GM12878 (cell line): ENCODE data around the gene DCAF4L1.

Source experiments
- TF ChIP-seq, protein P1 (sequence below), 3 experiments: IDR thresholded peaks in 2 of 3; conservative IDR thresholded peaks in 1 of 3; 2 replicates each; pipeline ENCODE4 v1.5.1; 2011; ENCODE audit warnings: low read depth in 3 of 3, low read length in 3 of 3, mild to moderate bottlenecking in 3 of 3, control low read depth in 2 of 3, moderate library complexity in 2 of 3, inconsistent platforms in 1 of 3, mixed read lengths in 1 of 3; ENCODE audit not compliant: control insufficient read depth in 2 of 3, insufficient read depth in 1 of 3; ENCODE audit errors: extremely low read depth in 1 of 3
- TF ChIP-seq, protein P2 (sequence below): fragments of 450-650 bp; IDR thresholded peaks from 2 replicates; pipeline ENCODE4 v1.6.1; 2016; ENCODE audit warnings: mild to moderate bottlenecking, moderate library complexity, borderline replicate concordance

DNA sequence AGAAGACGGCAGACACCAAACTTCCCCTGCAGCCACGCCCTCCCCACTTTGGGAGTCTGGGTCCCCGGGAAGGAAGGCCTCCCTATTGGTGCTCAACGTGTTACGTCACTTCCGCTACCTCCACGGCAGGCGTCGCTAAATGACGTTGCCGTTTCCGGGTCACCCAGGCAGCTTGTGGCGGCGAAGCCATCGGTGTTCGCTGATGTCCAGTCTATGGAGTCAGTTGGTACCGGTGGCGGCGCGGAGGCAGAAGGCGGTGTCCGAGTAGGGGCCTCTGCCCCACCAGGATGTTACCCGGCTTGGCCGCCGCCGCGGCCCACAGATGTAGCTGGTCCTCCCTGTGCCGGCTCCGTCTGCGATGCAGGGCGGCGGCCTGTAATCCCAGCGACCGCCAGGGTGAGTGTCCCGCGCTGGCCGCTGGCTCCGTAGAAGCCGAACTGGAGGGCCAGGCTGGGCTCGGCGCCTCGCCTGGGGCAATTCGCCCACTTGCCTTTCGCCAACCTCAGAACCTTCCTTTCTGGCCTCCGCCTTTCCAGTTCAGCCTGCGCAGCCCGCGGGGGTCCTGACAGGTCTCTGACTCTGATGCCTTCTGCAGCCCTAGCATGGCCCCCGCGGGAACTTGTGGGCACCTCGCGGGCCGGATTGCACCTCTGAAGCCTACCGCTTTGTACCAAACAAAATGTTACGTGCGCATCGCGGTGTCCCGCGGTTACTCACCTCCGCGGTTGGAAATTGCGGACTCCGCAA lies 9.0 kb downstream of the DCAF4L1 start, which contains the start of gene SLC30A9:
- TF ChIP-seq, protein P1, sequence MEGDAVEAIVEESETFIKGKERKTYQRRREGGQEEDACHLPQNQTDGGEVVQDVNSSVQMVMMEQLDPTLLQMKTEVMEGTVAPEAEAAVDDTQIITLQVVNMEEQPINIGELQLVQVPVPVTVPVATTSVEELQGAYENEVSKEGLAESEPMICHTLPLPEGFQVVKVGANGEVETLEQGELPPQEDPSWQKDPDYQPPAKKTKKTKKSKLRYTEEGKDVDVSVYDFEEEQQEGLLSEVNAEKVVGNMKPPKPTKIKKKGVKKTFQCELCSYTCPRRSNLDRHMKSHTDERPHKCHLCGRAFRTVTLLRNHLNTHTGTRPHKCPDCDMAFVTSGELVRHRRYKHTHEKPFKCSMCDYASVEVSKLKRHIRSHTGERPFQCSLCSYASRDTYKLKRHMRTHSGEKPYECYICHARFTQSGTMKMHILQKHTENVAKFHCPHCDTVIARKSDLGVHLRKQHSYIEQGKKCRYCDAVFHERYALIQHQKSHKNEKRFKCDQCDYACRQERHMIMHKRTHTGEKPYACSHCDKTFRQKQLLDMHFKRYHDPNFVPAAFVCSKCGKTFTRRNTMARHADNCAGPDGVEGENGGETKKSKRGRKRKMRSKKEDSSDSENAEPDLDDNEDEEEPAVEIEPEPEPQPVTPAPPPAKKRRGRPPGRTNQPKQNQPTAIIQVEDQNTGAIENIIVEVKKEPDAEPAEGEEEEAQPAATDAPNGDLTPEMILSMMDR (IDR thresholded peaks at IDR 0.05 in 2 of 3, conservative IDR thresholded peaks at IDR 0.05 in 1 of 3; ENCODE audit: control insufficient read depth in 2 of 3, extremely low read depth in 1 of 3, insufficient read depth in 1 of 3, low read depth in 3 of 3, low read length in 3 of 3), result peak in 2 of 3 experiments; percentile 19 to 36; a peak in 2 of 6 replicates
- TF ChIP-seq, protein P2, sequence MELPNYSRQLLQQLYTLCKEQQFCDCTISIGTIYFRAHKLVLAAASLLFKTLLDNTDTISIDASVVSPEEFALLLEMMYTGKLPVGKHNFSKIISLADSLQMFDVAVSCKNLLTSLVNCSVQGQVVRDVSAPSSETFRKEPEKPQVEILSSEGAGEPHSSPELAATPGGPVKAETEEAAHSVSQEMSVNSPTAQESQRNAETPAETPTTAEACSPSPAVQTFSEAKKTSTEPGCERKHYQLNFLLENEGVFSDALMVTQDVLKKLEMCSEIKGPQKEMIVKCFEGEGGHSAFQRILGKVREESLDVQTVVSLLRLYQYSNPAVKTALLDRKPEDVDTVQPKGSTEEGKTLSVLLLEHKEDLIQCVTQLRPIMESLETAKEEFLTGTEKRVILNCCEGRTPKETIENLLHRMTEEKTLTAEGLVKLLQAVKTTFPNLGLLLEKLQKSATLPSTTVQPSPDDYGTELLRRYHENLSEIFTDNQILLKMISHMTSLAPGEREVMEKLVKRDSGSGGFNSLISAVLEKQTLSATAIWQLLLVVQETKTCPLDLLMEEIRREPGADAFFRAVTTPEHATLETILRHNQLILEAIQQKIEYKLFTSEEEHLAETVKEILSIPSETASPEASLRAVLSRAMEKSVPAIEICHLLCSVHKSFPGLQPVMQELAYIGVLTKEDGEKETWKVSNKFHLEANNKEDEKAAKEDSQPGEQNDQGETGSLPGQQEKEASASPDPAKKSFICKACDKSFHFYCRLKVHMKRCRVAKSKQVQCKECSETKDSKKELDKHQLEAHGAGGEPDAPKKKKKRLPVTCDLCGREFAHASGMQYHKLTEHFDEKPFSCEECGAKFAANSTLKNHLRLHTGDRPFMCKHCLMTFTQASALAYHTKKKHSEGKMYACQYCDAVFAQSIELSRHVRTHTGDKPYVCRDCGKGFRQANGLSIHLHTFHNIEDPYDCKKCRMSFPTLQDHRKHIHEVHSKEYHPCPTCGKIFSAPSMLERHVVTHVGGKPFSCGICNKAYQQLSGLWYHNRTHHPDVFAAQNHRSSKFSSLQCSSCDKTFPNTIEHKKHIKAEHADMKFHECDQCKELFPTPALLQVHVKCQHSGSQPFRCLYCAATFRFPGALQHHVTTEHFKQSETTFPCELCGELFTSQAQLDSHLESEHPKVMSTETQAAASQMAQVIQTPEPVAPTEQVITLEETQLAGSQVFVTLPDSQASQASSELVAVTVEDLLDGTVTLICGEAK, result peak; percentile 92
